AG04449 (cell line): ENCODE data around the gene BRPF3.

Source experiments
- CTCF ChIA-PET: fragments of 350-600 bp; formaldehyde crosslinking; extraction: SDS; loops from one replicate; lab custom pipeline; 2021; ENCODE audit warnings: antibody characterized with exemption; lab: Yijun Ruan, JAX
- POLR2A ChIA-PET: fragments of 400-600, 350-600 bp; formaldehyde crosslinking; extraction: SDS; loops from one replicate; lab custom pipeline; 2020; ENCODE audit warnings: antibody characterized with exemption, inconsistent platforms; lab: Yijun Ruan, JAX
- DNase-seq: peaks from one replicate; pipeline ENCODE4 v3.0.0-alpha.2; 2010; ENCODE audit warnings: low read depth, low spot score
- H3K4me3 ChIP-seq: 2 replicates; pipeline ENCODE4 v1.5.1; 2011; ENCODE audit warnings: low read depth, mild to moderate bottlenecking, control low read depth, low read length
- TF ChIP-seq, protein P1 (sequence below): IDR thresholded peaks from one replicate; pipeline ENCODE4 v1.5.1; 2011; ENCODE audit warnings: mild to moderate bottlenecking, moderate library complexity, low read length, control low read depth, inconsistent platforms; ENCODE audit not compliant: insufficient read depth; ENCODE audit errors: missing control alignments

Gene BRPF3

DNA sequence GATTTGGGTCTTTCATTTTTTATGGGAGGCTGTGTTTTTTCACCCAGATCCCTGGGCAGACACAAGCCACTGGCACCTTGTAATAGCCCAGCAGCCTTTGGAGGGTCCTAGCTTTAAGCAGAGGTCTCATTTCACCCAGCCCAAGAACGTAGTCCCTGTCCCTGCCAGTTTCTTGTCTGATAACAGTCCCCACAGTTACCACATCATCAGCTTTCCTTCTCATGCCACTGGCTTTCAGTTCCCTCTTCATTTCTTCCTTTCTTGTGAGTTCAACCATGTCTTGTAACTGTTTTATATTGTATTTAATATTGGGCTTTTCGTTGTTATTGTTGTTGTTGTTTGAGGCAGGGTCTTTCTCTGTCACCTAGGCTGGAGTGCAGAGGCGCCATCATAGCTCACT lies 83.9 kb downstream of the BRPF3 start:
- ChIA-PET CTCF (interaction anchor here (1.2 to 1.7 kb wide), 2 partner anchors 22 to 61 kb away, joined by 6 read pairs; no protein-coding TSS in a partner anchor), POLR2A (interaction anchor here (0.7 kb wide), 1 partner anchor 27 kb away, joined by 3 read pairs; no protein-coding TSS in a partner anchor)
- DNase-seq = no peak
- no peak overlapping the region for H3K4me3 ChIP-seq
- TF ChIP-seq, protein P1, sequence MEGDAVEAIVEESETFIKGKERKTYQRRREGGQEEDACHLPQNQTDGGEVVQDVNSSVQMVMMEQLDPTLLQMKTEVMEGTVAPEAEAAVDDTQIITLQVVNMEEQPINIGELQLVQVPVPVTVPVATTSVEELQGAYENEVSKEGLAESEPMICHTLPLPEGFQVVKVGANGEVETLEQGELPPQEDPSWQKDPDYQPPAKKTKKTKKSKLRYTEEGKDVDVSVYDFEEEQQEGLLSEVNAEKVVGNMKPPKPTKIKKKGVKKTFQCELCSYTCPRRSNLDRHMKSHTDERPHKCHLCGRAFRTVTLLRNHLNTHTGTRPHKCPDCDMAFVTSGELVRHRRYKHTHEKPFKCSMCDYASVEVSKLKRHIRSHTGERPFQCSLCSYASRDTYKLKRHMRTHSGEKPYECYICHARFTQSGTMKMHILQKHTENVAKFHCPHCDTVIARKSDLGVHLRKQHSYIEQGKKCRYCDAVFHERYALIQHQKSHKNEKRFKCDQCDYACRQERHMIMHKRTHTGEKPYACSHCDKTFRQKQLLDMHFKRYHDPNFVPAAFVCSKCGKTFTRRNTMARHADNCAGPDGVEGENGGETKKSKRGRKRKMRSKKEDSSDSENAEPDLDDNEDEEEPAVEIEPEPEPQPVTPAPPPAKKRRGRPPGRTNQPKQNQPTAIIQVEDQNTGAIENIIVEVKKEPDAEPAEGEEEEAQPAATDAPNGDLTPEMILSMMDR = no peak

DNA sequence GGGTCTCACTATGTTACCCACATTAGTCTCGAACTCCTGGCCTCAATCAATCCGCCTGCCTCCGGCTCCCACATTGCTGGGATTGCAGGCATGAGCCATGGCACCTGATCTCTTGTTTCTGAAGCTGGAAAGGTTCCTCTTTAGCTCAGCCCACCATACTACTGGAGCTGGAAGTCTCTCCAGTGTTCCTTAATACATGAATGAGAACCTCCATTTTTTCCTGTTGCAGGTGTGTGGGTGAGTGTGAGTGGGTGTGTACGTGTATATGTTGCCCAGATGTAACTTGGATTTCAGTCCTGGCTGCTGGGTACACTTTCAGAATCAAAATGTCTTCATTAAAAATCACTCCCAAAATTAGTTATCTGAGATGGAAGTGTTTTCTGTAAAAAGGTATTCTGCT lies 84.4 kb downstream of the BRPF3 start:
- H3K4me3 ChIP-seq = no peak overlapping the region
- no peak for DNase-seq
- CTCF ChIA-PET = interaction anchor here (1.2 to 1.7 kb wide), 2 partner anchors 21 to 60 kb away, joined by 6 read pairs; no protein-coding TSS in a partner anchor
- POLR2A ChIA-PET = interaction anchor here (0.7 kb wide), 1 partner anchor 28 kb away, joined by 3 read pairs; no protein-coding TSS in a partner anchor
- TF ChIP-seq, protein P1 = no peak
